HL-60 (cell line): Measurements from ENCODE around the gene TFAP2A.

ENCODE experiments used
- DNase-seq, 2 experiments: peaks; one replicate each; pipeline ENCODE4 v3.0.0-alpha.2; 2010 to 2020; ENCODE audit warnings: low read depth in 1 of 2, low spot score in 1 of 2
- H3K27ac ChIP-seq: fragments of 250-450 bp; sonication (Bioruptor Pico); replicated peaks from 2 replicates; pipeline ENCODE4 v1.5.1; 2020; ENCODE audit warnings: mild to moderate bottlenecking, moderate library complexity
- H3K27me3 ChIP-seq: fragments of 250-450 bp; sonication (Bioruptor Pico); 2 replicates; pipeline ENCODE4 v1.5.1; 2021; ENCODE audit warnings: mild to moderate bottlenecking, moderate library complexity; ENCODE audit not compliant: insufficient read depth, poor library complexity, severe bottlenecking
- H3K4me3 ChIP-seq: replicated peaks from 2 replicates; pipeline ENCODE4 v1.5.1; 2011; ENCODE audit warnings: mild to moderate bottlenecking, control low read depth, low read length; ENCODE audit not compliant: insufficient read depth
- GABPA ChIP-seq: IDR thresholded peaks from 2 replicates; pipeline ENCODE4 v1.6.1; 2012; ENCODE audit warnings: low read depth
- POLR2AphosphoS5 ChIP-seq: IDR thresholded peaks from 2 replicates; pipeline ENCODE4 v1.6.1; 2012; ENCODE audit warnings: low read depth
- SPI1 ChIP-seq: IDR thresholded peaks from 2 replicates; pipeline ENCODE4 v1.6.1; 2012; ENCODE audit warnings: low read depth, mild to moderate bottlenecking, borderline replicate concordance
- TF ChIP-seq, protein P1 (sequence below): IDR thresholded peaks from 2 replicates; pipeline ENCODE4 v1.6.1; 2012; ENCODE audit warnings: low read depth; ENCODE audit not compliant: insufficient replicate concordance
- TF ChIP-seq, protein P2 (sequence below): IDR thresholded peaks from one replicate; pipeline ENCODE4 v1.5.1; 2011; ENCODE audit warnings: low read length, control low read depth, inconsistent platforms; ENCODE audit not compliant: insufficient read depth

TFAP2A gene

GRCh38 chr6:10351791-10352190 is 63.1 kb downstream of the TFAP2A start:
- H3K27ac ChIP-seq = no peak overlapping the region
- no peak for DNase-seq
- no peak for TF ChIP-seq GABPA
- TF ChIP-seq, protein P1, sequence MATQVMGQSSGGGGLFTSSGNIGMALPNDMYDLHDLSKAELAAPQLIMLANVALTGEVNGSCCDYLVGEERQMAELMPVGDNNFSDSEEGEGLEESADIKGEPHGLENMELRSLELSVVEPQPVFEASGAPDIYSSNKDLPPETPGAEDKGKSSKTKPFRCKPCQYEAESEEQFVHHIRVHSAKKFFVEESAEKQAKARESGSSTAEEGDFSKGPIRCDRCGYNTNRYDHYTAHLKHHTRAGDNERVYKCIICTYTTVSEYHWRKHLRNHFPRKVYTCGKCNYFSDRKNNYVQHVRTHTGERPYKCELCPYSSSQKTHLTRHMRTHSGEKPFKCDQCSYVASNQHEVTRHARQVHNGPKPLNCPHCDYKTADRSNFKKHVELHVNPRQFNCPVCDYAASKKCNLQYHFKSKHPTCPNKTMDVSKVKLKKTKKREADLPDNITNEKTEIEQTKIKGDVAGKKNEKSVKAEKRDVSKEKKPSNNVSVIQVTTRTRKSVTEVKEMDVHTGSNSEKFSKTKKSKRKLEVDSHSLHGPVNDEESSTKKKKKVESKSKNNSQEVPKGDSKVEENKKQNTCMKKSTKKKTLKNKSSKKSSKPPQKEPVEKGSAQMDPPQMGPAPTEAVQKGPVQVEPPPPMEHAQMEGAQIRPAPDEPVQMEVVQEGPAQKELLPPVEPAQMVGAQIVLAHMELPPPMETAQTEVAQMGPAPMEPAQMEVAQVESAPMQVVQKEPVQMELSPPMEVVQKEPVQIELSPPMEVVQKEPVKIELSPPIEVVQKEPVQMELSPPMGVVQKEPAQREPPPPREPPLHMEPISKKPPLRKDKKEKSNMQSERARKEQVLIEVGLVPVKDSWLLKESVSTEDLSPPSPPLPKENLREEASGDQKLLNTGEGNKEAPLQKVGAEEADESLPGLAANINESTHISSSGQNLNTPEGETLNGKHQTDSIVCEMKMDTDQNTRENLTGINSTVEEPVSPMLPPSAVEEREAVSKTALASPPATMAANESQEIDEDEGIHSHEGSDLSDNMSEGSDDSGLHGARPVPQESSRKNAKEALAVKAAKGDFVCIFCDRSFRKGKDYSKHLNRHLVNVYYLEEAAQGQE = no peak
- no peak for TF ChIP-seq POLR2AphosphoS5
- no peak for TF ChIP-seq SPI1
- TF ChIP-seq, protein P2, sequence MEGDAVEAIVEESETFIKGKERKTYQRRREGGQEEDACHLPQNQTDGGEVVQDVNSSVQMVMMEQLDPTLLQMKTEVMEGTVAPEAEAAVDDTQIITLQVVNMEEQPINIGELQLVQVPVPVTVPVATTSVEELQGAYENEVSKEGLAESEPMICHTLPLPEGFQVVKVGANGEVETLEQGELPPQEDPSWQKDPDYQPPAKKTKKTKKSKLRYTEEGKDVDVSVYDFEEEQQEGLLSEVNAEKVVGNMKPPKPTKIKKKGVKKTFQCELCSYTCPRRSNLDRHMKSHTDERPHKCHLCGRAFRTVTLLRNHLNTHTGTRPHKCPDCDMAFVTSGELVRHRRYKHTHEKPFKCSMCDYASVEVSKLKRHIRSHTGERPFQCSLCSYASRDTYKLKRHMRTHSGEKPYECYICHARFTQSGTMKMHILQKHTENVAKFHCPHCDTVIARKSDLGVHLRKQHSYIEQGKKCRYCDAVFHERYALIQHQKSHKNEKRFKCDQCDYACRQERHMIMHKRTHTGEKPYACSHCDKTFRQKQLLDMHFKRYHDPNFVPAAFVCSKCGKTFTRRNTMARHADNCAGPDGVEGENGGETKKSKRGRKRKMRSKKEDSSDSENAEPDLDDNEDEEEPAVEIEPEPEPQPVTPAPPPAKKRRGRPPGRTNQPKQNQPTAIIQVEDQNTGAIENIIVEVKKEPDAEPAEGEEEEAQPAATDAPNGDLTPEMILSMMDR = no peak
- no peaks in the 10 kb centered on the region for H3K27me3 ChIP-seq
- H3K4me3 ChIP-seq = no peak overlapping the region

GRCh38 chr6:10350720-10351119 is 64.2 kb downstream of the TFAP2A start:
- DNase-seq = no peak
- H3K4me3 ChIP-seq = no peak overlapping the region
- H3K27ac ChIP-seq = no peak overlapping the region
- TF ChIP-seq, protein P2 = no peak
- TF ChIP-seq POLR2AphosphoS5 (no peak), GABPA (no peak), SPI1 (no peak)
- TF ChIP-seq, protein P1 = no peak
- no peaks in the 10 kb centered on the region for H3K27me3 ChIP-seq

- no peaks in the 10 kb centered on the region for H3K27me3 ChIP-seq
- no peak overlapping the region for H3K4me3 ChIP-seq
- DNase-seq = no peak
- TF ChIP-seq, protein P2 = no peak
- TF ChIP-seq GABPA = no peak
- TF ChIP-seq POLR2AphosphoS5 = no peak
- no peak for TF ChIP-seq SPI1
- TF ChIP-seq, protein P1 = no peak
- no peak overlapping the region for H3K27ac ChIP-seq
Observed at GRCh38 chr6:10347561-10348327, 67.1 kb downstream of the TFAP2A start.
